Kidney glomerular epithelial cell (primary cell): Measurements from ENCODE around the gene PEX26.
"Not testable (repeated sequence)": the region's sequence is repeated elsewhere in the genome, so short reads cannot be mapped to it uniquely, and the experiment has no call there.

Experiments
- DNase-seq: peaks from one replicate; lab custom pipeline; 2025; lab: John Stamatoyannopoulos, UW

The PEX26 gene

GRCh38 chr22:18071307-18071967, 6.4 kb upstream of the PEX26 start:
- not testable (repeated sequence) for DNase-seq

- DNase-seq = no peak
Measured at GRCh38 chr22:18071968-18072310, 5.9 kb upstream of the PEX26 start.

GRCh38 chr22:18073467-18073866, 4.3 kb upstream of the PEX26 start:
- DNase-seq = no peak

- DNase-seq = not testable (repeated sequence)
Measured at GRCh38 chr22:18073927-18074326, 3.9 kb upstream of the PEX26 start.

- DNase-seq = no peak
Measured at GRCh38 chr22:18075101-18075719, 2.6 kb upstream of the PEX26 start.

GRCh38 chr22:18075720-18076497, 1.9 kb upstream of the PEX26 start:
- DNase-seq = peak; percentile 92

- no peak for DNase-seq
Measured at GRCh38 chr22:18077087-18077638, 627 bp upstream of the PEX26 start.

- peak; percentile 8 for DNase-seq
Measured at GRCh38 chr22:18078329-18079041, 695 bp downstream of the PEX26 start.

- DNase-seq = no peak
Measured at GRCh38 chr22:18079706-18080233, 2.0 kb downstream of the PEX26 start.

GRCh38 chr22:18081416-18081815, 3.6 kb downstream of the PEX26 start:
- DNase-seq = no peak

GRCh38 chr22:18082467-18082866, 4.7 kb downstream of the PEX26 start:
- no peak for DNase-seq

GRCh38 chr22:18083406-18083805, 5.6 kb downstream of the PEX26 start:
- DNase-seq = no peak

- no peak for DNase-seq
Measured at GRCh38 chr22:18085188-18085587, 7.4 kb downstream of the PEX26 start.

GRCh38 chr22:18087350-18087855, 9.6 kb downstream of the PEX26 start:
- no peak for DNase-seq

GRCh38 chr22:18088825-18089568, 11.2 kb downstream of the PEX26 start:
- peak; percentile 66 for DNase-seq

- DNase-seq = no peak
Measured at GRCh38 chr22:18090286-18090685, 12.5 kb downstream of the PEX26 start.

- DNase-seq = no peak
Measured at GRCh38 chr22:18091478-18091877, 13.7 kb downstream of the PEX26 start.

GRCh38 chr22:18091916-18092526, 14.2 kb downstream of the PEX26 start:
- peak; percentile 88 for DNase-seq

- DNase-seq = no peak
Measured at GRCh38 chr22:18093661-18094060, 15.9 kb downstream of the PEX26 start.

GRCh38 chr22:18095101-18095805, 17.5 kb downstream of the PEX26 start:
- DNase-seq = peak; percentile 9
